ENCODE data around the gene SMIM14.
"Not testable (repeated sequence)": the region's sequence is repeated elsewhere in the genome, so short reads cannot be mapped to it uniquely, and the experiment has no call there.

Gene SMIM14

DNA sequence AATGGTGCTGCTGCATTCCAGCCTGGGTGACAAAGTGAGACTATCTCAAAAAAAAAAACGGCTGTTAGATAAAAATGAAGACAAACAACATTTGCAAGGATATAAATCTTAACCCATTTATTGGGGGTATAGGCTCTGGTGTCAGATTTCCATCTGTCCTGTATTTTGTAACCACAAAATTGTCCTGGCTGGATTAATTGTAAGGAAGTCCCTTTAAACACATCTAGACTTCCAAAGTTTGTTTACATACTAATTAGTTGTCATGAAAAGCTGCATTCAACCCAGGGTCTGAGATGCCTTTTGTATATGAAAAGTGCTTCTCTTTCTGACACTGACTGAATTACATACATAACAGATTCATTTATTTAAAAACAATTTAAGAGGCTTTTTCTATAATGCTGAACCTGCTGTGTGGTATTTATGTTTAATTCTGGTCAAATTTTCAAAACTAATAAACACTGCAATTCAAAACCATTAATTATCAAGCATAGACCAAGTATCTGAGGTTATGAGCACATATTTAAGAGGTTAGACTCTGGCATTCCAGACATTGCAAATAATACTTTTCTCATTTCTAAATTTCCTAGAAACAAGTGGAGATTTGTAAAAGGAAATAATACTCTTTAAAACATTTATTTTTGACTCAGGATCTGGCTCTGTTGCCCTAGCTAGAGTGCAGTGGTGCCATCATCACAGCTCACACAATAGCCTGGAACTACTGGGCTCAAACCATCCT is 93.9 kb downstream of the SMIM14 start:
- TF ChIP-seq SPI1 (IDR thresholded peaks at IDR 0.05; ENCODE audit: low read depth, low read length) (no peak), POLR2AphosphoS5 (IDR thresholded peaks at IDR 0.05; ENCODE audit: low read depth, low read length) (no peak), TAF1 (IDR thresholded peaks at IDR 0.05; ENCODE audit: low read depth, low read length) (no peak), POLR2A (IDR thresholded peaks at IDR 0.05; ENCODE audit: low read depth, low read length) (no peak), POU2F2 (IDR thresholded peaks at IDR 0.05; ENCODE audit: low read depth, low read length) (no peak), PAX5 (IDR thresholded peaks at IDR 0.05; ENCODE audit: insufficient read depth, low read length, severe bottlenecking) (no peak)
- no peak for FAIRE-seq
- no peak for DNase-seq (ENCODE audit: insufficient read length, low spot score)

- not testable (repeated sequence) for DNase-seq (ENCODE audit: insufficient read length, low spot score); FAIRE-seq
These were observed 94.6 kb downstream of the SMIM14 start for GRCh38 chr4:39544080-39544479.

GRCh38 chr4:39543034-39543433 is 95.6 kb downstream of the SMIM14 start:
- TF ChIP-seq SPI1 (IDR thresholded peaks at IDR 0.05; ENCODE audit: low read depth, low read length) (no peak), POU2F2 (IDR thresholded peaks at IDR 0.05; ENCODE audit: low read depth, low read length) (no peak), POLR2A (IDR thresholded peaks at IDR 0.05; ENCODE audit: low read depth, low read length) (no peak), PAX5 (IDR thresholded peaks at IDR 0.05; ENCODE audit: insufficient read depth, low read length, severe bottlenecking) (no peak), TAF1 (IDR thresholded peaks at IDR 0.05; ENCODE audit: low read depth, low read length) (no peak), POLR2AphosphoS5 (IDR thresholded peaks at IDR 0.05; ENCODE audit: low read depth, low read length) (no peak)
- DNase-seq (ENCODE audit: insufficient read length, low spot score) (no peak), FAIRE-seq (no peak)

GRCh38 chr4:39542611-39543012 is 96.1 kb downstream of the SMIM14 start:
- FAIRE-seq (no peak), DNase-seq (ENCODE audit: insufficient read length, low spot score) (no peak)
- TF ChIP-seq POLR2AphosphoS5 (IDR thresholded peaks at IDR 0.05; ENCODE audit: low read depth, low read length) (no peak), TAF1 (IDR thresholded peaks at IDR 0.05; ENCODE audit: low read depth, low read length) (no peak), POLR2A (IDR thresholded peaks at IDR 0.05; ENCODE audit: low read depth, low read length) (no peak), PAX5 (IDR thresholded peaks at IDR 0.05; ENCODE audit: insufficient read depth, low read length, severe bottlenecking) (no peak), POU2F2 (IDR thresholded peaks at IDR 0.05; ENCODE audit: low read depth, low read length) (no peak), SPI1 (IDR thresholded peaks at IDR 0.05; ENCODE audit: low read depth, low read length) (no peak)

DNA sequence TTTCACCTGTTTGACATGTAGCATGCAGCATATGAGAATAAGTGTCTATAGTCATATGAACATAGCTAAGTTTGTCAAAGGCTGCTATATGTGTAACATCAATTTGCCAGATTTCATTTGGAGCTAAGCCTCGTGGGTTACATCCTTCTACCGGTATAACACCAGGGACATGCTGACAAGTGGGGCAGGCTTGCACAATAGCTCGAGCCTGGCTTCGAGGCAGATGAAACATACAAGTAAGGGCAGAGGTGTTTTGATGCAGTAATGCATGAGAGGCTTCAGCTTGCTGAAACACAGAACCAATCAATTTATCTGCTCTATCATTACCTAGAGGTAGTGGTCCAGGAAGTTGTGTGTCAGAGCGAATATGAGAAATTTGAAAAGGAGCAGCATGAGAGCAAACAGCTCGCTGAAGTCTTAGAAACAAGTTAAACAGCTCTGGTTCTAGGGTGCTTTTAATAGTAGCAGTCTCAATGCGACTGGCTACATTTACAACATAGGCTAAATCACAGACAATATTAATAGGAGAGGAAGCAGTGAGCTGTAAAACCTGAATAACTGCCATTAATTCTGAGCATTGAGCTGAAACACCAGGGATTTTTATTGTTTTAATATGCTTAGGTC is 96.6 kb downstream of the SMIM14 start:
- TF ChIP-seq TAF1 (IDR thresholded peaks at IDR 0.05; ENCODE audit: low read depth, low read length) (no peak), SPI1 (IDR thresholded peaks at IDR 0.05; ENCODE audit: low read depth, low read length) (no peak), PAX5 (IDR thresholded peaks at IDR 0.05; ENCODE audit: insufficient read depth, low read length, severe bottlenecking) (no peak), POLR2A (IDR thresholded peaks at IDR 0.05; ENCODE audit: low read depth, low read length) (no peak), POU2F2 (IDR thresholded peaks at IDR 0.05; ENCODE audit: low read depth, low read length) (no peak), POLR2AphosphoS5 (IDR thresholded peaks at IDR 0.05; ENCODE audit: low read depth, low read length) (no peak)
- DNase-seq (ENCODE audit: insufficient read length, low spot score) (no peak), FAIRE-seq (peak; percentile 9)

DNA sequence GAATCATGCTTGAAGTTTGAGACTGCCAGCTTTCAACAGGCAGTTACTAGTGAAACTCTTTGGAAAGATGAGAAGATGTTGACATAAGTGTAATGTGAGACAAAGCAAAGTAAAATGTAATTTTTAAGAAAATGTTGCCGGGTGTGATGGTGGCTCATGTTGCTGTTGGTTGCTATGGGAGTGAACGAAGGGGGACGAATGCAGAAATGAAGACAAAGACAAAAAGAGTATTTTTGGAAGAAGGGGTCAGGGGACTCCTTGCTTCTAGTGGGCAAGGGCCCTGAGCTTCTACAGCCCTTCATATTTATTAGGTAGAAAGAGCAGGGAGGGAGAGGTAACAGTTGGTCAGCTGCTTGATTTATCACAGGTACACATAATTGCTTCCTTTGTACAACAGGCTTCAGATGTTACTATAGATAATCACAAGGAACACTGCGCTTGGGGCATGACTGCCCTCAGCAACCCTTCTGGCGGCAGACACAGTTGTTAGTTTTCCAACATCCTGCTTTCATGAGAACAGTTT is 99.5 kb downstream of the SMIM14 start:
- TF ChIP-seq POU2F2 (IDR thresholded peaks at IDR 0.05; ENCODE audit: low read depth, low read length) (no peak), PAX5 (IDR thresholded peaks at IDR 0.05; ENCODE audit: insufficient read depth, low read length, severe bottlenecking) (no peak), SPI1 (IDR thresholded peaks at IDR 0.05; ENCODE audit: low read depth, low read length) (no peak), TAF1 (IDR thresholded peaks at IDR 0.05; ENCODE audit: low read depth, low read length) (no peak), POLR2AphosphoS5 (IDR thresholded peaks at IDR 0.05; ENCODE audit: low read depth, low read length) (no peak), POLR2A (IDR thresholded peaks at IDR 0.05; ENCODE audit: low read depth, low read length) (no peak)
- no peak for FAIRE-seq
- DNase-seq (ENCODE audit: insufficient read length, low spot score) = no peak

GRCh38 chr4:39533541-39533940 is 105.1 kb downstream of the SMIM14 start:
- no peak for TF ChIP-seq SPI1 (IDR thresholded peaks at IDR 0.05; ENCODE audit: low read depth, low read length)
- no peak for TF ChIP-seq PAX5 (IDR thresholded peaks at IDR 0.05; ENCODE audit: insufficient read depth, low read length, severe bottlenecking)
- no peak for TF ChIP-seq TAF1 (IDR thresholded peaks at IDR 0.05; ENCODE audit: low read depth, low read length)
- no peak for TF ChIP-seq POLR2A (IDR thresholded peaks at IDR 0.05; ENCODE audit: low read depth, low read length)
- TF ChIP-seq POU2F2 (IDR thresholded peaks at IDR 0.05; ENCODE audit: low read depth, low read length) = no peak
- no peak for TF ChIP-seq POLR2AphosphoS5 (IDR thresholded peaks at IDR 0.05; ENCODE audit: low read depth, low read length)
- DNase-seq (ENCODE audit: insufficient read length, low spot score) (no peak), FAIRE-seq (no peak)

DNA sequence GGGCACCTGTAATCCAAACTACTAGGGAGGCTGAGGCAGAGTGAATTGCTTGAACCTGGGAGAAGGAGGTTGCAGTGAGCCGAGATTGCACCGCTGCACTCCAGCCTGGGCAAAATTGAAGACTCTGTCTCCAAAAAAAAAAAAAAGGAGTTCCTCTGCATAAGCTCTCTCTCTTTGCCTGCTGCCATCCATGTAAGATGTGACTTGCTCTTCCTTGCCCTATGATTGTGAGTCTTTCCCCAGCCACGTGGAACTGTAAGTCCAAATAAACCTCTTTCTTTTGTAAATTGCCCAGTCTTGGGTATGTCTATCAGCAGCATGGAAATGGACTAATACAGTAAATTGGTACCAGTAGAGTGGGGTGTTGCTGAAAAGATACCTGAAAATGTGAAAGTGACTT is 106.4 kb downstream of the SMIM14 start:
- FAIRE-seq; DNase-seq (ENCODE audit: insufficient read length, low spot score): not testable (repeated sequence)

- no peak for FAIRE-seq
- TF ChIP-seq PAX5 (IDR thresholded peaks at IDR 0.05; ENCODE audit: insufficient read depth, low read length, severe bottlenecking) = no peak
- TF ChIP-seq POLR2A (IDR thresholded peaks at IDR 0.05; ENCODE audit: low read depth, low read length) = no peak
- no peak for TF ChIP-seq POLR2AphosphoS5 (IDR thresholded peaks at IDR 0.05; ENCODE audit: low read depth, low read length)
- TF ChIP-seq POU2F2 (IDR thresholded peaks at IDR 0.05; ENCODE audit: low read depth, low read length) = no peak
- TF ChIP-seq TAF1 (IDR thresholded peaks at IDR 0.05; ENCODE audit: low read depth, low read length) = no peak
- TF ChIP-seq SPI1 (IDR thresholded peaks at IDR 0.05; ENCODE audit: low read depth, low read length) = no peak
- DNase-seq (ENCODE audit: insufficient read length, low spot score) = no peak
These were observed 108.0 kb downstream of the SMIM14 start for GRCh38 chr4:39530682-39531081.

DNA sequence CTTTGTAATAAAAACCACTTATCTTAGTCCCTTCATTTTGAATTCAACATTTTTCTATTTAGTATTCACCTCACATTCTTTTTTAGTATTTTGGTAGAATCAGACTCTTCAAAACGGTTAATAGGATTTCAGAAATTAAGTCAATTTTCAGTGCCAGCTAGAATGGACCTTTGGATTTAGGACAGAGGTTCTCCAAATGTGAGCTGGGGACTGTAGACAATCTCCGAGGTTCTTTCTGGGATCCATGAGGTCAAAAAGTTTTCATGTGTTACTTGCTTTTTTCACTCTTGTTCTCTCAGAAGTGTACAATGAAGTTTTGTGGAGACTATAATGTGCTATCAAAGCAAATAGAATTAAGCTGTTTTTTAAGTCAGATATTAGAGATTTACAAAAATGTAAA is 109.1 kb downstream of the SMIM14 start:
- TF ChIP-seq TAF1 (IDR thresholded peaks at IDR 0.05; ENCODE audit: low read depth, low read length) (no peak), SPI1 (IDR thresholded peaks at IDR 0.05; ENCODE audit: low read depth, low read length) (no peak), PAX5 (IDR thresholded peaks at IDR 0.05; ENCODE audit: insufficient read depth, low read length, severe bottlenecking) (no peak), POU2F2 (IDR thresholded peaks at IDR 0.05; ENCODE audit: low read depth, low read length) (no peak), POLR2A (IDR thresholded peaks at IDR 0.05; ENCODE audit: low read depth, low read length) (no peak), POLR2AphosphoS5 (IDR thresholded peaks at IDR 0.05; ENCODE audit: low read depth, low read length) (no peak)
- FAIRE-seq = no peak
- DNase-seq (ENCODE audit: insufficient read length, low spot score) = no peak
